ENCODE measurements around the gene ZNF266. TPM values are rescaled to one million over a fixed set of nuclear protein-coding genes. Genes with fewer than 3 reads are reported as not detected.
A peak's percentile ranks its signal among the peaks of the same experiment; 100 is the strongest.

The ZNF266 gene
- total and polyA plus RNA-seq, 2 of the 8 experiments (the other 6 are each of a cell fraction or from before 2014, with no cell fraction given), result 6.6 to 15.3 TPM

DNA sequence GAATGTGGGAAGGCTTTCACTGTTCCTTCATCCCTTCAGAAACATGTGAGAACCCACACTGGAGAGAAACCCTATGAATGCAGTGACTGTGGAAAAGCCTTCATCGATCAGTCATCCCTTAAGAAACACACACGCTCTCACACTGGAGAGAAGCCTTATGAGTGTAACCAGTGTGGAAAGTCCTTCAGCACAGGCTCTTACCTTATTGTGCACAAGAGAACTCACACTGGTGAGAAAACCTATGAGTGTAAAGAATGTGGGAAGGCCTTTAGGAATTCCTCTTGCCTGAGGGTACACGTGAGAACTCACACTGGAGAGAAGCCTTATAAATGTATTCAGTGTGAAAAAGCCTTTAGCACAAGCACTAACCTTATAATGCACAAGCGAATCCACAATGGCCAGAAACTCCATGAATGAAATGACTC is 54.0 kb downstream of the ZNF266 start:
- Histone ChIP-seq H3K9me3 (ENCODE audit: insufficient read depth in 2 of 2, low read depth in 1 of 2, low read length in 1 of 2) (peaks cover 87 to 90% of the 10 kb centered on the region in 2 experiments), H3K4me1 (replicated peaks in 1 of 4; ENCODE audit: control insufficient read depth in 3 of 4, insufficient read depth in 4 of 4, low read length in 3 of 4) (no peaks in the 10 kb centered on the region), H3K23ac (ENCODE audit: insufficient read length) (no peak overlapping the region), H4K8ac (ENCODE audit: extremely low read depth, insufficient read depth, low read length) (no peak overlapping the region), H2BK12ac (ENCODE audit: low read depth, low read length) (no peak overlapping the region), H3K14ac (ENCODE audit: insufficient read length) (no peak overlapping the region), H2BK5ac (ENCODE audit: low read depth, low read length) (no peak overlapping the region), H3K79me1 (ENCODE audit: low read depth, low read length) (no peaks in the 10 kb centered on the region), H3K79me2 (ENCODE audit: control insufficient read depth in 1 of 2, insufficient read depth in 2 of 2, low read length in 2 of 2) (no peaks in the 10 kb centered on the region), H3K18ac (ENCODE audit: extremely low read depth, low read length) (no peak overlapping the region), H3K9ac (replicated peaks in 1 of 4; ENCODE audit: extremely low read depth in 1 of 4, low read depth in 3 of 4, low read length in 3 of 4) (peak overlapping the region in 1 of 4 experiments; percentile 34; a peak in 1 of 7 replicates), H2BK20ac (ENCODE audit: low read length) (no peak overlapping the region), H2BK15ac (ENCODE audit: low read length) (no peak overlapping the region), H4K20me1 (replicated peaks in 1 of 2; ENCODE audit: control insufficient read depth in 1 of 2, insufficient read depth in 2 of 2, low read length in 2 of 2) (no peaks in the 10 kb centered on the region), H3K56ac (replicated peaks; ENCODE audit: insufficient read length, low read depth, low read length) (no peak overlapping the region), H3K27ac (ENCODE audit: low read depth, low read length) (no peak overlapping the region), H3K4me2 (ENCODE audit: insufficient read depth in 1 of 2, low read depth in 2 of 2, low read length in 2 of 2) (no peak overlapping the region), H2AFZ (ENCODE audit: low read length) (no peak overlapping the region), H3K23me2 (ENCODE audit: low read depth, low read length) (no peaks in the 10 kb centered on the region), H2AK5ac (ENCODE audit: low read depth, low read length) (no peak overlapping the region), H3K36me3 (ENCODE audit: control insufficient read depth in 2 of 4, insufficient read depth in 4 of 4, low read length in 3 of 4) (peaks cover 7 to 77% (median 47%) of the 10 kb centered on the region in 4 experiments; a peak in 7 of 8 replicates), H4K91ac (replicated peaks; ENCODE audit: insufficient read length, low read length) (no peak overlapping the region), H4K5ac (ENCODE audit: insufficient read length, low read depth, low read length) (no peak overlapping the region), H3K4ac (replicated peaks; ENCODE audit: insufficient read length, low read depth, low read length) (no peak overlapping the region), H3K4me3 (ENCODE audit: extremely low read depth in 1 of 4, insufficient read depth in 2 of 4, low read depth in 3 of 4, low read length in 4 of 4) (no peak overlapping the region), H3K27me3 (replicated peaks in 1 of 4; ENCODE audit: control insufficient read depth in 3 of 4, extremely low read depth in 1 of 4, insufficient read depth in 3 of 4, low read length in 3 of 4) (no peaks in the 10 kb centered on the region), H2BK120ac (replicated peaks; ENCODE audit: low read depth, low read length) (no peak overlapping the region)
- ChIA-PET CTCF (ENCODE audit: partially characterized antibody) (no interaction called here), POLR2A (ENCODE audit: partially characterized antibody) (no interaction called here)
- TF ChIP-seq CEBPB (IDR thresholded peaks at IDR 0.05; ENCODE audit: low read depth, low read length) (no peak), SAP30 (IDR thresholded peaks at IDR 0.05; ENCODE audit: insufficient read depth, insufficient replicate concordance, low read length) (no peak), ZNF274 (IDR thresholded peaks at IDR 0.05; ENCODE audit: borderline replicate concordance, extremely low read depth, low read length) (peak; percentile 100)
- 68% methylated on average over 4 of the region's 4 CpGs; no CpG with 5 or more reads in 1 of the 2 experiments for WGBS, 2 experiments (ENCODE audit: extremely low coverage in 1 of 2, insufficient coverage in 1 of 2, insufficient read length in 1 of 2, insufficient replicate concordance in 2 of 2, low coverage in 1 of 2, low lambda C conversion rate in 2 of 2, missing lambda C conversion rate in 1 of 2)
- no peak for DNase-seq (ENCODE audit: low read depth in 1 of 2, low spot score in 2 of 2)
- no peak for FAIRE-seq
